ENCODE data around the gene NET1.

DNA sequence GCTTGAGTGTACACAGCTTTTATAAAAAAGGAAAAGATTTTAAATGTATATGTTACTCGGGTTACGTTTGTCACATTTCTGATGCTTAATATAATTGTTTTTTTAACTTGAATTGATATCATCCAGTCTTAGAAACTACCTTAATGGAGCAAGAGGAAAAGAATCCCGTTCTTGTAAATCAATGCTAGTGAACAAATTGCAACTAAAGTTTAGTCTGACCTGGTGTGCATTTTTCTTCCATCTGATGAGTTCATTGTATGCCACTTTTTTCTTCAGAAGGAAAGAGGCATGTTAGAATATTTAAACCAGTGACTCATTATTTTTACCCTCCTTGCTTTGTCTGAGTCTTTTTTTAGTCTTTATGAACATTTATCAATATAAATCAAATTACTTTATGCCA lies 34.7 kb downstream of the NET1 start:
- TF ChIP-seq, protein P1, sequence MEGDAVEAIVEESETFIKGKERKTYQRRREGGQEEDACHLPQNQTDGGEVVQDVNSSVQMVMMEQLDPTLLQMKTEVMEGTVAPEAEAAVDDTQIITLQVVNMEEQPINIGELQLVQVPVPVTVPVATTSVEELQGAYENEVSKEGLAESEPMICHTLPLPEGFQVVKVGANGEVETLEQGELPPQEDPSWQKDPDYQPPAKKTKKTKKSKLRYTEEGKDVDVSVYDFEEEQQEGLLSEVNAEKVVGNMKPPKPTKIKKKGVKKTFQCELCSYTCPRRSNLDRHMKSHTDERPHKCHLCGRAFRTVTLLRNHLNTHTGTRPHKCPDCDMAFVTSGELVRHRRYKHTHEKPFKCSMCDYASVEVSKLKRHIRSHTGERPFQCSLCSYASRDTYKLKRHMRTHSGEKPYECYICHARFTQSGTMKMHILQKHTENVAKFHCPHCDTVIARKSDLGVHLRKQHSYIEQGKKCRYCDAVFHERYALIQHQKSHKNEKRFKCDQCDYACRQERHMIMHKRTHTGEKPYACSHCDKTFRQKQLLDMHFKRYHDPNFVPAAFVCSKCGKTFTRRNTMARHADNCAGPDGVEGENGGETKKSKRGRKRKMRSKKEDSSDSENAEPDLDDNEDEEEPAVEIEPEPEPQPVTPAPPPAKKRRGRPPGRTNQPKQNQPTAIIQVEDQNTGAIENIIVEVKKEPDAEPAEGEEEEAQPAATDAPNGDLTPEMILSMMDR (IDR thresholded peaks at IDR 0.05) = no peak
- no peak for TF ChIP-seq EZH2 (IDR thresholded peaks at IDR 0.05)

Measured in neural progenitor cell (in vitro differentiated cells).